ENCODE data around the gene SLC4A9. TPM values are rescaled to one million over a fixed set of nuclear protein-coding genes. Genes with fewer than 3 reads are reported as not detected.
A peak's percentile ranks its signal among the peaks of the same experiment; 100 is the strongest.

The SLC4A9 gene
- total and polyA plus RNA-seq, 4 donors: 0.29 to 1.9 (median 0.34) TPM

GRCh38 chr5:140391312-140391711 is 31.3 kb downstream of the SLC4A9 start:
- no peak overlapping the region for H3K27ac ChIP-seq (ENCODE audit: low read depth, low read length)
- no peaks in the 10 kb centered on the region for H3K36me3 ChIP-seq (ENCODE audit: control insufficient read depth, insufficient read depth, low read length)
- no peaks in the 10 kb centered on the region for H3K27me3 ChIP-seq (ENCODE audit: control insufficient read depth, insufficient read depth, low read length)
- 80% methylated on average over 1 of the region's 1 CpG for WGBS (ENCODE audit: insufficient coverage)
- H3K9me3 ChIP-seq (ENCODE audit: control insufficient read depth, insufficient read depth, low read length): no peaks in the 10 kb centered on the region
- no peak overlapping the region for H3K4me3 ChIP-seq (ENCODE audit: low read depth, low read length)
- no peaks in the 10 kb centered on the region for H3K4me1 ChIP-seq (ENCODE audit: control insufficient read depth, insufficient read depth, low read length)
- DNase-seq (ENCODE audit: low read depth in 4 of 6, low spot score in 6 of 6): no peak

GRCh38 chr5:140391732-140392131 is 31.7 kb downstream of the SLC4A9 start:
- WGBS (ENCODE audit: insufficient coverage): no CpG with 5 or more reads among the region's 1 CpG
- no peaks in the 10 kb centered on the region for H3K4me1 ChIP-seq (ENCODE audit: control insufficient read depth, insufficient read depth, low read length)

GRCh38 chr5:140393738-140394137 is 33.7 kb downstream of the SLC4A9 start:
- Histone ChIP-seq H3K4me3 (ENCODE audit: low read depth, low read length) (no peak overlapping the region), H3K27me3 (ENCODE audit: control insufficient read depth, insufficient read depth, low read length) (no peaks in the 10 kb centered on the region), H3K4me1 (ENCODE audit: control insufficient read depth, insufficient read depth, low read length) (no peaks in the 10 kb centered on the region), H3K36me3 (ENCODE audit: control insufficient read depth, insufficient read depth, low read length) (no peaks in the 10 kb centered on the region), H3K27ac (ENCODE audit: low read depth, low read length) (no peak overlapping the region), H3K9me3 (ENCODE audit: control insufficient read depth, insufficient read depth, low read length) (no peaks in the 10 kb centered on the region)
- no peak for DNase-seq (ENCODE audit: low read depth in 4 of 6, low spot score in 6 of 6)
- WGBS (ENCODE audit: insufficient coverage): no CpG with 5 or more reads among the region's 2 CpGs

More at GRCh38 chr5:140391732-140392131, 31.7 kb downstream of the SLC4A9 start:
- Histone ChIP-seq H3K27ac (ENCODE audit: low read depth, low read length) (no peak overlapping the region), H3K36me3 (ENCODE audit: control insufficient read depth, insufficient read depth, low read length) (no peaks in the 10 kb centered on the region), H3K27me3 (ENCODE audit: control insufficient read depth, insufficient read depth, low read length) (no peaks in the 10 kb centered on the region), H3K9me3 (ENCODE audit: control insufficient read depth, insufficient read depth, low read length) (no peaks in the 10 kb centered on the region), H3K4me3 (ENCODE audit: low read depth, low read length) (no peak overlapping the region)
- DNase-seq (ENCODE audit: low read depth in 4 of 6, low spot score in 6 of 6): no peak

GRCh38 chr5:140398379-140398811 is 38.4 kb downstream of the SLC4A9 start:
- Histone ChIP-seq H3K36me3 (ENCODE audit: control insufficient read depth, insufficient read depth, low read length) (no peaks in the 10 kb centered on the region), H3K27me3 (ENCODE audit: control insufficient read depth, insufficient read depth, low read length) (no peaks in the 10 kb centered on the region), H3K4me1 (ENCODE audit: control insufficient read depth, insufficient read depth, low read length) (peaks cover 22% of the 10 kb centered on the region), H3K27ac (ENCODE audit: low read depth, low read length) (no peak overlapping the region), H3K4me3 (ENCODE audit: low read depth, low read length) (no peak overlapping the region), H3K9me3 (ENCODE audit: control insufficient read depth, insufficient read depth, low read length) (no peaks in the 10 kb centered on the region)
- no peak for DNase-seq (ENCODE audit: low read depth in 4 of 6, low spot score in 6 of 6)

- Histone ChIP-seq H3K27ac (ENCODE audit: low read depth, low read length) (peak overlapping the region; percentile 97), H3K36me3 (ENCODE audit: control insufficient read depth, insufficient read depth, low read length) (no peaks in the 10 kb centered on the region), H3K27me3 (ENCODE audit: control insufficient read depth, insufficient read depth, low read length) (no peaks in the 10 kb centered on the region), H3K4me3 (ENCODE audit: low read depth, low read length) (peak overlapping the region; percentile 97), H3K4me1 (ENCODE audit: control insufficient read depth, insufficient read depth, low read length) (peaks cover 28% of the 10 kb centered on the region), H3K9me3 (ENCODE audit: control insufficient read depth, insufficient read depth, low read length) (no peaks in the 10 kb centered on the region)
- 9% methylated on average over 9 of the region's 25 CpGs for WGBS (ENCODE audit: insufficient coverage)
- no peak for DNase-seq (ENCODE audit: low read depth in 4 of 6, low spot score in 6 of 6)
These were observed 40.2 kb downstream of the SLC4A9 start for GRCh38 chr5:140399979-140400729.

GRCh38 chr5:140400730-140401361 is 40.9 kb downstream of the SLC4A9 start:
- Histone ChIP-seq H3K4me3 (ENCODE audit: low read depth, low read length) (peak overlapping the region; percentile 97), H3K27ac (ENCODE audit: low read depth, low read length) (peak overlapping the region; percentile 97), H3K27me3 (ENCODE audit: control insufficient read depth, insufficient read depth, low read length) (no peaks in the 10 kb centered on the region), H3K9me3 (ENCODE audit: control insufficient read depth, insufficient read depth, low read length) (no peaks in the 10 kb centered on the region), H3K36me3 (ENCODE audit: control insufficient read depth, insufficient read depth, low read length) (no peaks in the 10 kb centered on the region), H3K4me1 (ENCODE audit: control insufficient read depth, insufficient read depth, low read length) (peaks cover 28% of the 10 kb centered on the region)
- 0% methylated on average over 54 of the region's 54 CpGs for WGBS (ENCODE audit: insufficient coverage)
- DNase-seq (ENCODE audit: low read depth in 4 of 6, low spot score in 6 of 6): peak; percentile 92 to 99 (median 94)

GRCh38 chr5:140401362-140402257 is 41.6 kb downstream of the SLC4A9 start, which contains the start of gene ANKHD1:
Gene ANKHD1, plus strand, starts transcription at chr5:140401833. Its CDS starts 135 bp downstream, at chr5:140401968.
- Histone ChIP-seq H3K27me3 (ENCODE audit: control insufficient read depth, insufficient read depth, low read length) (no peaks in the 10 kb centered on the region), H3K27ac (ENCODE audit: low read depth, low read length) (peak within 1 kb of the TSS; percentile 97), H3K9me3 (ENCODE audit: control insufficient read depth, insufficient read depth, low read length) (no peaks in the 10 kb centered on the region), H3K4me3 (ENCODE audit: low read depth, low read length) (peak within 1 kb of the TSS; percentile 97), H3K36me3 (ENCODE audit: control insufficient read depth, insufficient read depth, low read length) (peaks cover 6% of the 10 kb centered on the region), H3K4me1 (ENCODE audit: control insufficient read depth, insufficient read depth, low read length) (peaks cover 28% of the 10 kb centered on the region)
- under 1% methylated on average over 82 of the region's 83 CpGs for WGBS (ENCODE audit: insufficient coverage)
- DNase-seq (ENCODE audit: low read depth in 4 of 6, low spot score in 6 of 6): peak; percentile 100

- Histone ChIP-seq H3K27ac (ENCODE audit: low read depth, low read length) (peak overlapping the region; percentile 93), H3K36me3 (ENCODE audit: control insufficient read depth, insufficient read depth, low read length) (peaks cover 7% of the 10 kb centered on the region), H3K4me1 (ENCODE audit: control insufficient read depth, insufficient read depth, low read length) (peaks cover 28% of the 10 kb centered on the region), H3K27me3 (ENCODE audit: control insufficient read depth, insufficient read depth, low read length) (no peaks in the 10 kb centered on the region), H3K4me3 (ENCODE audit: low read depth, low read length) (peak overlapping the region; percentile 97), H3K9me3 (ENCODE audit: control insufficient read depth, insufficient read depth, low read length) (no peaks in the 10 kb centered on the region)
- 0% methylated on average over 22 of the region's 36 CpGs for WGBS (ENCODE audit: insufficient coverage)
- DNase-seq (ENCODE audit: low read depth in 4 of 6, low spot score in 6 of 6): peak in 5 of 6 donors; percentile 10 to 61 (median 17)
These were observed 42.5 kb downstream of the SLC4A9 start for GRCh38 chr5:140402258-140403074.

- Histone ChIP-seq H3K4me3 (ENCODE audit: low read depth, low read length) (no peak overlapping the region), H3K27me3 (ENCODE audit: control insufficient read depth, insufficient read depth, low read length) (no peaks in the 10 kb centered on the region), H3K36me3 (ENCODE audit: control insufficient read depth, insufficient read depth, low read length) (peaks cover 7% of the 10 kb centered on the region), H3K9me3 (ENCODE audit: control insufficient read depth, insufficient read depth, low read length) (no peaks in the 10 kb centered on the region), H3K4me1 (ENCODE audit: control insufficient read depth, insufficient read depth, low read length) (peaks cover 28% of the 10 kb centered on the region), H3K27ac (ENCODE audit: low read depth, low read length) (no peak overlapping the region)
- WGBS (ENCODE audit: insufficient coverage): 81% methylated on average over 4 of the region's 5 CpGs
- DNase-seq (ENCODE audit: low read depth in 4 of 6, low spot score in 6 of 6): no peak
These were observed 43.6 kb downstream of the SLC4A9 start for GRCh38 chr5:140403613-140404012.
